BJ (cell line): Measurements from ENCODE around the gene SSBP4. TPM values are rescaled to one million over a fixed set of nuclear protein-coding genes. Genes with fewer than 3 reads are reported as not detected.
A peak's percentile ranks its signal among the peaks of the same experiment; 100 is the strongest.

ENCODE experiments used
- CTCF ChIA-PET: fragments of 350-600 bp; formaldehyde crosslinking; extraction: SDS; loops from one replicate; lab custom pipeline; 2021; ENCODE audit warnings: antibody characterized with exemption, inconsistent platforms; lab: Yijun Ruan, JAX
- POLR2A ChIA-PET: fragments of 300-600 bp; sonication (Branson Sonifier 250); formaldehyde crosslinking; extraction: SDS; loops from one replicate; lab custom pipeline; 2021; ENCODE audit warnings: antibody characterized with exemption; lab: Charles Lee
- DNase-seq: peaks from one replicate; pipeline ENCODE4 v3.0.0-alpha.2; 2011; ENCODE audit warnings: low read depth
- H3K27me3 ChIP-seq: 2 replicates; pipeline ENCODE4 v1.6.0; 2011; ENCODE audit warnings: low read length; ENCODE audit not compliant: control insufficient read depth, insufficient read depth
- H3K36me3 ChIP-seq: 2 replicates; pipeline ENCODE4 v1.5.1; 2011; ENCODE audit warnings: low read length; ENCODE audit not compliant: control insufficient read depth, insufficient read depth
- H3K4me3 ChIP-seq: 2 replicates; pipeline ENCODE4 v1.5.1; 2011; ENCODE audit warnings: low read depth, mild to moderate bottlenecking, control low read depth, low read length
- polyA minus RNA-seq: library from RNA; depleted of rRNA, polyadenylated mRNA; stranded (reverse); fragments of >200 nt; gene quantifications from 2 replicates; pipeline ENCODE4 v1.2.3, GENCODE V29; 2011; rRNA and poly(A)+ RNA removed
- polyA plus RNA-seq: library from polyadenylated mRNA; depleted of rRNA; stranded (reverse); fragments of >200 nt; gene quantifications from 2 replicates; pipeline ENCODE4 v1.2.3, GENCODE V29; 2011; rRNA removed
- TF ChIP-seq, protein P1 (sequence below): IDR thresholded peaks from 2 replicates; pipeline ENCODE4 v1.5.1; 2011; ENCODE audit warnings: low read depth, mild to moderate bottlenecking, control low read depth, inconsistent platforms, low read length, moderate library complexity; ENCODE audit not compliant: insufficient read depth

Gene SSBP4
- 16.3 and 24.1 TPM in 2 replicates for polyA plus RNA-seq
- polyA minus RNA-seq = 15.0 and 30.3 TPM in 2 replicates

DNA sequence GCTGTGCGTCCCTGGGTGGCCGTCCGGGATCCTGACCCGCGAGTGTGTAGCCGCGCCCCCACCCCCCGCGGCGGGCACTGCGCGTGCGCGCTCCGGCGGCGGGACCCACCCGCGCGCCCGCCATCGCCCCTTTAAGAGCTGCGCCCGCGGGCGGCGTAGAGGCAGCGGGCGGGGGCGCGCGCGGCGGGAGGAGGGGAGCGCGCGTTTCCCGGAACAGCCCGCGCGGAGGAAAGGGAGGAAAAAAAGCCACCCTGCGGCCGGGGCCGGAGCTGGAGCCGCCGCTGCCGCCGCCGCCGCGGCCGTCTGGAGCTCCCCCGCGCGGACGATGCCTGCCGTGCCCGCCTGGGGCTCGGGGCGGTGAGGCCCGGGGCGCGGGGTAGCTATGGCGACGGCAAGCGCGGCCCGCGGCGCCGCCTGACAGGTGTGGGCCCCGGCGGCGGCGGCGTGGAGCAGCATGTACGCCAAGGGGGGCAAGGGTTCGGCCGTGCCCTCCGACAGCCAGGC is at the start of gene SSBP4:
Gene SSBP4, plus strand, starts transcription at position 204 of the 504 bp plus-strand sequence. Its CDS starts 251 bp downstream, at position 455.
- CTCF ChIA-PET = interaction anchor here (0.6 to 12.0 kb wide), 11 partner anchors 9 to 274 kb away, joined by 3 to 101 read pairs (median 4); partner anchors contain the start of genes GDF15 and MPV17L2
- POLR2A ChIA-PET = no interaction called here
- TF ChIP-seq, protein P1, sequence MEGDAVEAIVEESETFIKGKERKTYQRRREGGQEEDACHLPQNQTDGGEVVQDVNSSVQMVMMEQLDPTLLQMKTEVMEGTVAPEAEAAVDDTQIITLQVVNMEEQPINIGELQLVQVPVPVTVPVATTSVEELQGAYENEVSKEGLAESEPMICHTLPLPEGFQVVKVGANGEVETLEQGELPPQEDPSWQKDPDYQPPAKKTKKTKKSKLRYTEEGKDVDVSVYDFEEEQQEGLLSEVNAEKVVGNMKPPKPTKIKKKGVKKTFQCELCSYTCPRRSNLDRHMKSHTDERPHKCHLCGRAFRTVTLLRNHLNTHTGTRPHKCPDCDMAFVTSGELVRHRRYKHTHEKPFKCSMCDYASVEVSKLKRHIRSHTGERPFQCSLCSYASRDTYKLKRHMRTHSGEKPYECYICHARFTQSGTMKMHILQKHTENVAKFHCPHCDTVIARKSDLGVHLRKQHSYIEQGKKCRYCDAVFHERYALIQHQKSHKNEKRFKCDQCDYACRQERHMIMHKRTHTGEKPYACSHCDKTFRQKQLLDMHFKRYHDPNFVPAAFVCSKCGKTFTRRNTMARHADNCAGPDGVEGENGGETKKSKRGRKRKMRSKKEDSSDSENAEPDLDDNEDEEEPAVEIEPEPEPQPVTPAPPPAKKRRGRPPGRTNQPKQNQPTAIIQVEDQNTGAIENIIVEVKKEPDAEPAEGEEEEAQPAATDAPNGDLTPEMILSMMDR = no peak
- no peak for DNase-seq
- H3K27me3 ChIP-seq = no peaks in the 10 kb centered on the region
- H3K4me3 ChIP-seq = peak within 1 kb of the TSS; percentile 87
- H3K36me3 ChIP-seq = peaks cover 2% of the 10 kb centered on the region; the same call in 1 of the 2 replicates

- CTCF ChIA-PET = interaction anchor here (0.9 to 1.7 kb wide), 2 partner anchors 15 to 94 kb away, joined by 3 to 6 read pairs; no protein-coding TSS in a partner anchor
Measured at GRCh38 chr19:18373407-18373891, 45.7 kb upstream of the SSBP4 start.

DNA sequence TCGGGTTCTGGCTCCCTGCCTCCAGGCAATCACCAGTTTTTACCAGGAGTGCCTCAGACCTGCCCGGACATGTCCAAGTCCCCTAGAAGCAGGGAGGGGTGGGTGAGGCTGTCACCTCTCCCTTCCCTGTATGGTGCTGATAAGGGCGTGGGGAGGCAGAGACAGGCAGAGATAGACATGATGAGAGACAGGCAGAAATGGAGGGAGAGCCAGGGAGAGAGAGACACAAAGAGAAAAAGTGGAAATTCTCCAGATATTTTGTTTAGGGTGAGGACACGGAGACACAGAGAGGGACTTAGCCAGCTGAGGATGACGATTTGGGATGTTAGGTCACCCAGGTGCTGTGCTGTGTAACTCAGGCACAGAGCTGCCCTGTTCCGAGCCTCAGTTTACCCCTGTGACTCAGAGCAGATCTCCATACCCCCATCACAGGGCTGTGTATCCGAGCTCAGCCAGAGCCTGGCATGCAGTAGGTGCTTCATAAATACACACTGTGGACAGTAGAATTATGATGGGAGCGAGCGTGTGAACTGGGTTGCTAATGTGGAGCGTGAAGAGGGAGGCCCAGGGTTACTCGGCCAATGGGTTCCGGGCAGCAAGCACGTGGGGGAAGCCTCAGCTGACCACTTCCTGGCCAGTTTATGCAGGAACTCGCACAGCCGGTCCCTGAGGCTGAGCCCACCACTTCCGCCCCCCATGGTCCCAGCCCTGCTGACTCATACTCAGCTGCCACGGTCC is 45.1 kb upstream of the SSBP4 start:
- no peaks in the 10 kb centered on the region for H3K36me3 ChIP-seq
- CTCF ChIA-PET = interaction anchor here (0.9 to 1.7 kb wide), 3 partner anchors 14 to 95 kb away, joined by 3 to 6 read pairs (median 3); no protein-coding TSS in a partner anchor
- POLR2A ChIA-PET = no interaction called here
- DNase-seq = peak; percentile 92
- H3K4me3 ChIP-seq = no peak overlapping the region
- H3K27me3 ChIP-seq = no peaks in the 10 kb centered on the region
- TF ChIP-seq, protein P1 = no peak

More at GRCh38 chr19:18373407-18373891, 45.7 kb upstream of the SSBP4 start:
- no peak overlapping the region for H3K4me3 ChIP-seq
- no peak for DNase-seq
- POLR2A ChIA-PET = no interaction called here
- TF ChIP-seq, protein P1 = no peak
- H3K27me3 ChIP-seq = no peaks in the 10 kb centered on the region
- H3K36me3 ChIP-seq = no peaks in the 10 kb centered on the region

- Histone ChIP-seq H3K27me3 (no peaks in the 10 kb centered on the region), H3K36me3 (no peaks in the 10 kb centered on the region), H3K4me3 (no peak overlapping the region)
- CTCF ChIA-PET = no interaction called here
- TF ChIP-seq, protein P1 = no peak
- POLR2A ChIA-PET = no interaction called here
- DNase-seq = no peak
Measured at GRCh38 chr19:18377026-18377425, 42.2 kb upstream of the SSBP4 start.
